ENCODE measurements around the gene RNASE3. TPM values are rescaled to one million over a fixed set of nuclear protein-coding genes. Genes with fewer than 3 reads are reported as not detected.

Gene RNASE3
- total RNA-seq, 1 donor from 2014 or later = not detected

GRCh38 chr14:20866963-20867362, 24.2 kb upstream of the RNASE3 start:
- DNase-seq (ENCODE audit: low read depth) (no peak), FAIRE-seq (no peak)
- H3K27me3 ChIP-seq (ENCODE audit: insufficient read depth, low read length) = no peaks in the 10 kb centered on the region
- H3K79me2 ChIP-seq (ENCODE audit: insufficient read depth, low read length) = no peaks in the 10 kb centered on the region
- no peaks in the 10 kb centered on the region for H4K20me1 ChIP-seq (ENCODE audit: insufficient read depth, low read length)
- Mint-ChIP-seq H3K36me3 (ENCODE audit: low read depth, unreplicated experiment) (no peaks in the 10 kb centered on the region), H3K4me1 (ENCODE audit: low read depth, unreplicated experiment) (no peaks in the 10 kb centered on the region), H3K27ac (ENCODE audit: unreplicated experiment) (no peak overlapping the region), H3K27me3 (ENCODE audit: low read depth, unreplicated experiment) (peaks cover 13% of the 10 kb centered on the region), H3K9me3 (ENCODE audit: unreplicated experiment) (no peaks in the 10 kb centered on the region), H3K4me3 (ENCODE audit: unreplicated experiment) (no peak overlapping the region)
- no peak overlapping the region for H3K9ac ChIP-seq (ENCODE audit: low read length)
- H3K36me3 ChIP-seq (ENCODE audit: insufficient read depth, low read length) = no peaks in the 10 kb centered on the region
- H3K4me3 ChIP-seq (ENCODE audit: insufficient read depth, low read depth, low read length) = no peak overlapping the region
- H3K4me2 ChIP-seq (ENCODE audit: low read length) = no peak overlapping the region
- peak; percentile 9 for TF ChIP-seq CTCF (IDR thresholded peaks at IDR 0.05; ENCODE audit: insufficient read depth, low read depth, low read length)
- TF ChIP-seq EZH2 (IDR thresholded peaks at IDR 0.05; ENCODE audit: insufficient read depth, low read length) = no peak
- no peak overlapping the region for H2AFZ ChIP-seq (ENCODE audit: low read depth, low read length)
- no peaks in the 10 kb centered on the region for H3K4me1 ChIP-seq (ENCODE audit: insufficient read depth, low read length)
- no peaks in the 10 kb centered on the region for H3K9me3 ChIP-seq (ENCODE audit: insufficient read depth, low read depth, low read length)
- H3K27ac ChIP-seq (ENCODE audit: low read depth, low read length) = no peak overlapping the region

- DNase-seq (ENCODE audit: low read depth) = peak; percentile 5
- no peak overlapping the region for H3K27ac ChIP-seq (ENCODE audit: low read depth, low read length)
- H3K9me3 ChIP-seq (ENCODE audit: insufficient read depth, low read depth, low read length) = no peaks in the 10 kb centered on the region
- Mint-ChIP-seq H3K27ac (ENCODE audit: unreplicated experiment) (peak overlapping the region; percentile 14), H3K4me1 (ENCODE audit: low read depth, unreplicated experiment) (no peaks in the 10 kb centered on the region), H3K27me3 (ENCODE audit: low read depth, unreplicated experiment) (peaks cover 10% of the 10 kb centered on the region), H3K36me3 (ENCODE audit: low read depth, unreplicated experiment) (no peaks in the 10 kb centered on the region), H3K9me3 (ENCODE audit: unreplicated experiment) (no peaks in the 10 kb centered on the region), H3K4me3 (ENCODE audit: unreplicated experiment) (peak overlapping the region; percentile 20)
- no peak for FAIRE-seq
- H3K4me2 ChIP-seq (ENCODE audit: low read length) = peak overlapping the region; percentile 65
- no peaks in the 10 kb centered on the region for H3K27me3 ChIP-seq (ENCODE audit: insufficient read depth, low read length)
- no peaks in the 10 kb centered on the region for H4K20me1 ChIP-seq (ENCODE audit: insufficient read depth, low read length)
- no peak for TF ChIP-seq EZH2 (IDR thresholded peaks at IDR 0.05; ENCODE audit: insufficient read depth, low read length)
- peak; percentile 45 for TF ChIP-seq CTCF (IDR thresholded peaks at IDR 0.05; ENCODE audit: insufficient read depth, low read depth, low read length)
- H3K4me1 ChIP-seq (ENCODE audit: insufficient read depth, low read length) = peaks cover 3% of the 10 kb centered on the region
- H3K36me3 ChIP-seq (ENCODE audit: insufficient read depth, low read length) = no peaks in the 10 kb centered on the region
- H2AFZ ChIP-seq (ENCODE audit: low read depth, low read length) = peak overlapping the region; percentile 63
- H3K4me3 ChIP-seq (ENCODE audit: insufficient read depth, low read depth, low read length) = no peak overlapping the region
- no peak overlapping the region for H3K9ac ChIP-seq (ENCODE audit: low read length)
- H3K79me2 ChIP-seq (ENCODE audit: insufficient read depth, low read length) = no peaks in the 10 kb centered on the region
Measured at GRCh38 chr14:20873370-20874177, 17.6 kb upstream of the RNASE3 start.

- no peaks in the 10 kb centered on the region for H3K9me3 Mint-ChIP-seq (ENCODE audit: unreplicated experiment)
- no peak overlapping the region for H3K4me3 ChIP-seq (ENCODE audit: insufficient read depth, low read depth, low read length)
- FAIRE-seq = no peak
- H3K4me1 ChIP-seq (ENCODE audit: insufficient read depth, low read length) = peaks cover 3% of the 10 kb centered on the region
- H3K9me3 ChIP-seq (ENCODE audit: insufficient read depth, low read depth, low read length) = no peaks in the 10 kb centered on the region
- H2AFZ ChIP-seq (ENCODE audit: low read depth, low read length) = no peak overlapping the region
- no peaks in the 10 kb centered on the region for H3K27me3 ChIP-seq (ENCODE audit: insufficient read depth, low read length)
- no peak overlapping the region for H3K9ac ChIP-seq (ENCODE audit: low read length)
- no peaks in the 10 kb centered on the region for H4K20me1 ChIP-seq (ENCODE audit: insufficient read depth, low read length)
- DNase-seq (ENCODE audit: low read depth) = no peak
- H3K36me3 ChIP-seq (ENCODE audit: insufficient read depth, low read length) = no peaks in the 10 kb centered on the region
- H3K4me3 Mint-ChIP-seq (ENCODE audit: unreplicated experiment) = no peak overlapping the region
- no peak overlapping the region for H3K4me2 ChIP-seq (ENCODE audit: low read length)
- H3K27ac Mint-ChIP-seq (ENCODE audit: unreplicated experiment) = no peak overlapping the region
- H3K27ac ChIP-seq (ENCODE audit: low read depth, low read length) = no peak overlapping the region
- H3K79me2 ChIP-seq (ENCODE audit: insufficient read depth, low read length) = no peaks in the 10 kb centered on the region
- peaks cover 5% of the 10 kb centered on the region for H3K27me3 Mint-ChIP-seq (ENCODE audit: low read depth, unreplicated experiment)
- TF ChIP-seq CTCF (IDR thresholded peaks at IDR 0.05; ENCODE audit: insufficient read depth, low read depth, low read length) (no peak), EZH2 (IDR thresholded peaks at IDR 0.05; ENCODE audit: insufficient read depth, low read length) (no peak)
- H3K4me1 Mint-ChIP-seq (ENCODE audit: low read depth, unreplicated experiment) = no peaks in the 10 kb centered on the region
- no peaks in the 10 kb centered on the region for H3K36me3 Mint-ChIP-seq (ENCODE audit: low read depth, unreplicated experiment)
Measured at GRCh38 chr14:20877016-20877415, 14.2 kb upstream of the RNASE3 start.

Measured in astrocyte (in vitro differentiated cells and primary cell).